ENCODE data around the gene ZDHHC16. TPM values are rescaled to one million over a fixed set of nuclear protein-coding genes. Genes with fewer than 3 reads are reported as not detected.

ZDHHC16 gene
- total and polyA plus RNA-seq, 10 of the 15 experiments (the other 5 are each of a cell fraction or from before 2014, with no cell fraction given): 16.8 to 63.1 (median 29.8) TPM

- Histone ChIP-seq H3K4me2 (ENCODE audit: control insufficient read depth, insufficient read depth) (no peak overlapping the region), H3K9ac (ENCODE audit: control insufficient read depth, insufficient read depth, low read length) (no peak overlapping the region), H3K9me3 (replicated peaks; ENCODE audit: control insufficient read depth, insufficient read depth, low read length) (no peaks in the 10 kb centered on the region), H4K20me1 (ENCODE audit: control insufficient read depth, insufficient read depth) (no peaks in the 10 kb centered on the region), H2AFZ (ENCODE audit: control insufficient read depth, low read depth, low read length) (no peak overlapping the region), H3K27me3 (replicated peaks in 1 of 2; ENCODE audit: control insufficient read depth in 2 of 2, insufficient read depth in 2 of 2, low read length in 1 of 2) (no peaks in the 10 kb centered on the region), H3K36me3 (ENCODE audit: control insufficient read depth in 2 of 2, insufficient read depth in 2 of 2, low read length in 1 of 2) (peaks cover 11 to 26% of the 10 kb centered on the region in 2 experiments), H3K27ac (ENCODE audit: control insufficient read depth, insufficient read depth) (no peak overlapping the region), H3K4me3 (no peak overlapping the region), H3K79me2 (ENCODE audit: control insufficient read depth, insufficient read depth, low read length) (peaks cover 3% of the 10 kb centered on the region; the same call in 1 of the 2 replicates), H3K4me1 (ENCODE audit: control insufficient read depth, insufficient read depth, low read length) (no peaks in the 10 kb centered on the region)
- BruUV-seq (replicated peaks): no TSS peak
- ChIA-PET POLR2A (no interaction called here), SMC1A (ENCODE audit: uncharacterized antibody, unreplicated experiment) (no interaction called here), CTCF (no interaction called here), RAD21 (ENCODE audit: unreplicated experiment) (no interaction called here)
- FAIRE-seq: no peak
- no peak for ATAC-seq
- in situ Hi-C loops (cut with MboI) (no loop called here), intact Hi-C loops (cut with micrococcal nuclease; ENCODE audit: unreplicated experiment) (no loop called here)
- no peak for DNase-seq (ENCODE audit: low read depth, low spot score)
- TF ChIP-seq PKNOX1 (IDR thresholded peaks at IDR 0.05): peak; percentile 44
- no peak for TF ChIP-seq HDGF (IDR thresholded peaks at IDR 0.05)
- TF ChIP-seq CBX5 (IDR thresholded peaks at IDR 0.05; ENCODE audit: low read depth): no peak
- TF ChIP-seq HCFC1 (IDR thresholded peaks at IDR 0.05; ENCODE audit: low read length): no peak
- peak; percentile 40; the same call in 1 of the 2 replicates for TF ChIP-seq YY1 (IDR thresholded peaks at IDR 0.05; ENCODE audit: low read depth, low read length)
- TF ChIP-seq CEBPB (IDR thresholded peaks at IDR 0.05; ENCODE audit: borderline replicate concordance in 1 of 2, low read depth in 2 of 2, low read length in 2 of 2): no peak
- no peak for TF ChIP-seq NFIC (IDR thresholded peaks at IDR 0.05; ENCODE audit: low read depth, low read length)
- TF ChIP-seq RUNX3 (IDR thresholded peaks at IDR 0.05; ENCODE audit: low read length): no peak
- TF ChIP-seq SUPT20H (IDR thresholded peaks at IDR 0.05; ENCODE audit: borderline replicate concordance, control insufficient read depth, low read depth, low read length): no peak
- no peak for TF ChIP-seq MTA2 (IDR thresholded peaks at IDR 0.05; ENCODE audit: low read depth)
- no peak for TF ChIP-seq TCF3 (IDR thresholded peaks at IDR 0.05; ENCODE audit: borderline replicate concordance, insufficient read depth, low read depth, low read length)
- TF ChIP-seq ZSCAN29 (IDR thresholded peaks at IDR 0.05): no peak
- WGBS (ENCODE audit: insufficient coverage, insufficient replicate concordance, low lambda C conversion rate, missing lambda C conversion rate): 92% methylated on average over 9 of the region's 9 CpGs
These were observed 34.0 kb downstream of the ZDHHC16 start for GRCh38 chr10:97479939-97480338.

Data from GM12878 (cell line).